ENCODE measurements around the gene PARD3.

- TF ChIP-seq SUZ12 (IDR thresholded peaks at IDR 0.05) (no peak), ZNF384 (IDR thresholded peaks at IDR 0.05) (no peak), PKNOX1 (IDR thresholded peaks at IDR 0.05) (no peak), ARNT (IDR thresholded peaks at IDR 0.05) (no peak), HDGF (IDR thresholded peaks at IDR 0.05; ENCODE audit: borderline replicate concordance) (no peak), TARDBP (IDR thresholded peaks at IDR 0.05) (no peak), FOXA1 (IDR thresholded peaks at IDR 0.05) (no peak)
Measured at GRCh38 chr10:34207343-34207742, 607.8 kb downstream of the PARD3 start.
